Testis (tissue), 2 donors: ENCODE data around the gene SELP.

ENCODE experiments used
- CTCF ChIP-seq, 3 experiments: fragments of 450-650 bp in 2 of 3; fragments of 200-600 bp in 1 of 3; sonication (generic) in 1 of 3; IDR thresholded peaks; one replicate each; pipeline ENCODE4 v1.5.1; 2016 to 2019; ENCODE audit warnings: antibody characterized with exemption in 3 of 3, mild to moderate bottlenecking in 2 of 3, moderate library complexity in 1 of 3
- POLR2A ChIP-seq: fragments of 450-650 bp; IDR thresholded peaks from one replicate; pipeline ENCODE4 v1.6.1; 2017; ENCODE audit warnings: antibody characterized with exemption, mild to moderate bottlenecking, moderate library complexity

DNA sequence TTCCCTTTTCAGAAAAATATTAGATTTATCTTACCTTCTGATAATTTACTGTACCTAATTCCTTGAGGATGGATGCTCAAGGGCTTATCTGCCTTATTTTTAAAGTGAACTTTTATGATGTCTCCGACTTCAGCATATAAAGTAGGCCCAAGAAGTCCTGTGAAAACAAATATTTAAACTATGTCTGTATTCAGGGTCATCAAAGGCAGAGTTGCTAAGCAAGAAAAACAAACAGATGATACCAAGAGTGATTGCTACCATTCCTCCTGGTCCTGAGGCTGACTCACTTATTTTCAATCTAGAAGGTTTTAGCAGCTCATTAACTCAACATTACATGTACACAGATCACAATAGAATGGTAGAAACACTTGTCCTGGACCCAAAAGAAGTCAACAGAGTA lies 57.7 kb downstream of the SELP start:
- no peak for TF ChIP-seq CTCF (IDR thresholded peaks at IDR 0.05)
- no peak for TF ChIP-seq POLR2A
